Measurements from ENCODE around the gene FAM131A.

DNA sequence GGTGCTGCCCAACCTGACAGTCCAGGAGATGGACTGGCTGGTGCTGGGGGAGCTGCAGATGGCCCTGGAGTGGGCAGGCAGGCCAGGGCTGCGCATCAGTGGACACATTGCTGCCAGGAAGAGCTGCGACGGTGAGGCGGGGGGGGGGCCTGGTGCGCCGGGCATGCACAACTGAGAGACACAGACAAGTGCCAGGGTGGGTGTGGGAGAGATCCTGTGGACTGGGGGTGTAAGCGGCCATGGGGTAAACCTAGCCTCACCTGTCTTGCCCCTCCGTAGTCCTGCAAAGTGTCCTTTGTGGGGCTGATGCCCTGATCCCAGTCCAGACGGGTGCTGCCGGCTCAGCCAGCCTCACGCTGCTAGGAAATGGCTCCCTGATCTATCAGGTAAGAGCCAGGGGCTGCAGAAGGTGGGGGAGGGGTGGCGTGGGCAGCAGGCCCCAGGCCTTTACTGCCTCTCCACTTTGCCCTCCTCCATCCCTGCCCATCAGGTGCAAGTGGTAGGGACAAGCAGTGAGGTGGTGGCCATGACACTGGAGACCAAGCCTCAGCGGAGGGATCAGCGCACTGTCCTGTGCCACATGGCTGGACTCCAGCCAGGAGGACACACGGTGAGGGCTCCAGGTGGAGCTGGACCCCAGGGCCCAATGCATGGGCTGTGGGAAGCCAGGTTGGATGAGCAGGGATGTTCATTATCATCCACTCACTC lies 45.8 kb downstream of the FAM131A start:
- TF ChIP-seq YY1 (IDR thresholded peaks at IDR 0.05) (no peak), GABPA (IDR thresholded peaks at IDR 0.05 in 1 of 2, conservative IDR thresholded peaks at IDR 0.05 in 1 of 2) (no peak), CTCF (IDR thresholded peaks at IDR 0.05; ENCODE audit: low read depth, low read length, missing input control) (no peak), SP1 (IDR thresholded peaks at IDR 0.05) (no peak), JUND (IDR thresholded peaks at IDR 0.05) (no peak)
- TF ChIP-seq, protein P1, sequence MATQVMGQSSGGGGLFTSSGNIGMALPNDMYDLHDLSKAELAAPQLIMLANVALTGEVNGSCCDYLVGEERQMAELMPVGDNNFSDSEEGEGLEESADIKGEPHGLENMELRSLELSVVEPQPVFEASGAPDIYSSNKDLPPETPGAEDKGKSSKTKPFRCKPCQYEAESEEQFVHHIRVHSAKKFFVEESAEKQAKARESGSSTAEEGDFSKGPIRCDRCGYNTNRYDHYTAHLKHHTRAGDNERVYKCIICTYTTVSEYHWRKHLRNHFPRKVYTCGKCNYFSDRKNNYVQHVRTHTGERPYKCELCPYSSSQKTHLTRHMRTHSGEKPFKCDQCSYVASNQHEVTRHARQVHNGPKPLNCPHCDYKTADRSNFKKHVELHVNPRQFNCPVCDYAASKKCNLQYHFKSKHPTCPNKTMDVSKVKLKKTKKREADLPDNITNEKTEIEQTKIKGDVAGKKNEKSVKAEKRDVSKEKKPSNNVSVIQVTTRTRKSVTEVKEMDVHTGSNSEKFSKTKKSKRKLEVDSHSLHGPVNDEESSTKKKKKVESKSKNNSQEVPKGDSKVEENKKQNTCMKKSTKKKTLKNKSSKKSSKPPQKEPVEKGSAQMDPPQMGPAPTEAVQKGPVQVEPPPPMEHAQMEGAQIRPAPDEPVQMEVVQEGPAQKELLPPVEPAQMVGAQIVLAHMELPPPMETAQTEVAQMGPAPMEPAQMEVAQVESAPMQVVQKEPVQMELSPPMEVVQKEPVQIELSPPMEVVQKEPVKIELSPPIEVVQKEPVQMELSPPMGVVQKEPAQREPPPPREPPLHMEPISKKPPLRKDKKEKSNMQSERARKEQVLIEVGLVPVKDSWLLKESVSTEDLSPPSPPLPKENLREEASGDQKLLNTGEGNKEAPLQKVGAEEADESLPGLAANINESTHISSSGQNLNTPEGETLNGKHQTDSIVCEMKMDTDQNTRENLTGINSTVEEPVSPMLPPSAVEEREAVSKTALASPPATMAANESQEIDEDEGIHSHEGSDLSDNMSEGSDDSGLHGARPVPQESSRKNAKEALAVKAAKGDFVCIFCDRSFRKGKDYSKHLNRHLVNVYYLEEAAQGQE (IDR thresholded peaks at IDR 0.05) = no peak
